GM18508 (cell line): ENCODE data around the gene APOL2.
"Not testable (repeated sequence)": the region's sequence is repeated elsewhere in the genome, so short reads cannot be mapped to it uniquely, and the experiment has no call there.

Experiments
- ATAC-seq: cut with Tn5 transposase; IDR thresholded peaks from one replicate; pipeline ENCODE4 v1.9.1; 2021; ENCODE audit warnings: moderate number of reproducible peaks; ENCODE audit not compliant: insufficient read depth, unreplicated experiment

The APOL2 gene

DNA sequence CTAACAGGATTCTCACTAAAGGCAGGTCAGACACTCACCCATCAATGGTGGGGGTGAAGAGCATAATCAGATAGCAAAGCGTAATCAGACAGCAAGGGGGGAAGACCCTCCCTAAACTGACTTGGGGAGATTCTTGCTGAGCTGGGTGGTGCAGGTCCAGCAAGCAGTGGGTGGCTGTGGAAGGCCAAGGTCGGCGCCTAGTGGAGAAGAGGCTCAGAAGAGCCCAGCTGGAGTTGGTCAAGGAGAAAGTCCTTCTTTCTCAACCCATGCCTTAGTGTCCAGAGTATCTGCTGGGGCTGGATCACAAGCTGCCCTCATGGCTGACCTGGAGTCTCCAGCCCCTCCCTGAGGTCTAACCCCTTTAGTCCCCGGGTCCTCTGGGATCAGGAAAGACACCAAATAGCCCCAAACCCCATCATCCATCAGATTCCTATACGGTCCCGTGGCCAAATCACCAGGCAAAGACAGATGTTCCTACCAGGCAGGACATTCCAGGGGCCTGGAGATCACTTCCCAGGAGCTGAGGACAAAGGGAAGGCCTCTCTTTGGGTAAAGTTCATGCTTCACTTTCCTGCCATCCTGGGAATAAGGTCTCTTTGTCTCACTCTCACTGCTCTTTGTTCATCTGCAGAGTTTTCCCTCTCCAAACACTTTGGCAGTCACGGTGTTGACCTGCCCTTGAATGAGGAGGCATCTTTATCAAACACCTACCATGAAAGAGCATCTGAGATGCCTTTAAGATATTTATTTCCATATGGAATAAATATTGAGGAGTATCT, 24.7 kb upstream of the APOL2 start:
- not testable (repeated sequence) for ATAC-seq

DNA sequence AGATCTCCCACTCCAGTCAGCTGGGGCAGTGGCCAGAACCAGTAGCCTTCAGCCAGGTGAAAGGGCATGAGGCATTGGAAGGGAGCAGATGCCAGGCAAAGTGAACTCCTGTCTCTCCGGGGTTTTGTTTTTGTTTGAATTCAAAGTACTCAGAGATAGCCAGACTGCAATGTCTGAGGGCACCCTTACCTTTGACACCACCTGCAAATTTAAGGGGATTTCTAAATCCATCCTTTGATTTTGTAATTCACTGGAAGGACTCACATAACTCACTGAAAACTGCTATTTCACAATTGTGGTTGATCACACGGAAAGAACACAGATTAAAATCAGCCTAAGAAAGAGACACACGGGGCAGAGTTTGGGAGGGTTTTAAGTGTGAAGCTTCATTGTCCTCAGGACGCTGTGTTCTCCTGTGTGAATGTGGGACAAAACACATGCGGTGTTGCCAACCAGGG, 23.9 kb upstream of the APOL2 start:
- ATAC-seq = not testable (repeated sequence)

GRCh38 chr22:36262307-36262706, 23.0 kb upstream of the APOL2 start:
- ATAC-seq = not testable (repeated sequence)

DNA sequence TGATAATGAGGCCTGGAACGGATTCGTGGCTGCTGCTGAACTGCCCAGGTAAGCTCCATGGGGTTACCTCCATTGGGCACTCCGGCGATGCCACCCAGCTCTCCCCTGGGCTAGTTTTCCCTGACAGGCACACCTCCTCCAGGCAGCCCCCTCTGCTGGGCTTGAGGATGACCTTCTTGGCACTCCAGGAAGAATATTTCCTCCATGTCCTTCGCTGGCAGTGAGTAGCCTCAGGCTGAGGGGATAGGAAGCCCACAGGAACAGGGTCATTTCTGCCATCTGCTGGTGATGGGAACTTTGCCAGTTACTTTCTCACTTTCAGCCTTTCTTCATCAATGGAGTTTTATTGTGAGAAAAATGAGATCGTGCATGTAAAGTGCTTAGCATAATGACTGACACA, 22.3 kb upstream of the APOL2 start:
- not testable (repeated sequence) for ATAC-seq

DNA sequence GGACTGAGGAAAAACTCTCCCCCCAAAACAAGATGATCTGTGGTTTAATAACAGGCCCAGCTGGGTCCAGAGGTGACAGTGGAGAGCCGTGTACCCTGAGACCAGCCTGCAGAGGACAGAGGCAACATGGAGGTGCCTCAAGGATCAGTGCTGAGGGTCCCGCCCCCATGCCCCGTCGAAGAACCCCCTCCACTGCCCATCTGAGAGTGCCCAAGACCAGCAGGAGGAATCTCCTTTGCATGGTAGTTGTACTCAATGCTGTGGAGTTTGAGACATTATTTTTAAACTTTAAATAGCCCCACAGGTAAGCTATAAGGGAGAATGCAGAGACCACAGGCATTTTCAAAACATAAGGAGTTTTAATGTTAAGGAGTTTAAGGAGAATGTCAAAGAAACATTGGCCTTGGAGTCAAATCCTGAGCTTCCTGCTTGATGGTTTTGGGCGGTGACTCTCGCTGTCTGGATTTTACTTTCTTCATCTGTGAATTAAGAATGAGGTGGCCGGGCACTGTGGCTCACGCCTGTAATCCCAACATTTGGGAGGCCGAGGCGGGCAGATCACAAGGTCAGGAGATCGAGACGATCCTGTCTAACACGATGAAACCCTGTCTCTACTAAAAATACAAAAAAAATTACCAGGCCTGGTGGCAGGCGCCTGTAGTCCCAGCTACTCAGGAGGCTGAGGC, 20.4 kb upstream of the APOL2 start:
- ATAC-seq = no peak

DNA sequence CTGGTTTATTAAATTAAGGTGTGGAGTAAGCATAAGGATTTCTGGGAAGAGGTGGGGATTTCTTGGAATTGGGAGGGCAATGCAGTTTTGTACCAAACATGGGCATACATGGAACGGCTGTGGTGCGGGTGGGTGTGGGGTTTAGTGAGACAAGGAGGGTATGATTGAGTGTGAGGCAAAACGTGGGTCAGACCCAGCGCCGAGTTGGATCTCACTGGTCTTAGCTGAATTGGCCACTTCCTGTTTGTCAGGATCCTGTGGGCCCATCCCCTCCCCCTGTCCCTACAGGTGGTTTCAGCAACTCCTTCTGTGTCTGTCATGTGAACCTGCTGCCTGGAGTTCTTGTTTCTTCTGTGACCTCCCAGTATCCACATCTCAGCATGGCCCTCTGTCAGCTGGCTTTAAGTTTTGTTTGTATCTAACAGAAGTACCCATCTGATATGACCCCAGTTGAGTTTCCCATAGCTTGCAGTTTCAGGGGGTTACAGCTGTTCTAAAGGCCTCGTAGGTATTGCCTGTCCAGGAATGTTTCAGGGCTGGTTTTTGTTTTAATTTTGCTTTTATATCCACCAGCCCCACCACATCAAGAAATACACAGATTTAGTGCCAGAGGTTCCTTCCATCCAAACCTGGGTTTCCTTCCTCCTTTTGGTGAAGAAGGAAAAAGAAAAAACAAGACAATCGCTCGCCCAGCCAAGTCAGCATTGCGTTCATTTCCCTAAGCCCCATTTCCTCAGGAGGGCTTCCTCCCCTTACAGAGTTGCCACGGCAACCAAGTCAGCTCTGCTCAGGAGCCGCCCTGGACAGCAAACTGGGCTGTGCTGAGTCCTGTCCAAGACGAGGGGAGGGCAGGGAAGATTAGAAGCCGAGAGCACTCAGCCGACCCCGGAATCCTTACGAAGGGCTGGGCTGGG, 19.6 kb upstream of the APOL2 start:
- no peak for ATAC-seq

DNA sequence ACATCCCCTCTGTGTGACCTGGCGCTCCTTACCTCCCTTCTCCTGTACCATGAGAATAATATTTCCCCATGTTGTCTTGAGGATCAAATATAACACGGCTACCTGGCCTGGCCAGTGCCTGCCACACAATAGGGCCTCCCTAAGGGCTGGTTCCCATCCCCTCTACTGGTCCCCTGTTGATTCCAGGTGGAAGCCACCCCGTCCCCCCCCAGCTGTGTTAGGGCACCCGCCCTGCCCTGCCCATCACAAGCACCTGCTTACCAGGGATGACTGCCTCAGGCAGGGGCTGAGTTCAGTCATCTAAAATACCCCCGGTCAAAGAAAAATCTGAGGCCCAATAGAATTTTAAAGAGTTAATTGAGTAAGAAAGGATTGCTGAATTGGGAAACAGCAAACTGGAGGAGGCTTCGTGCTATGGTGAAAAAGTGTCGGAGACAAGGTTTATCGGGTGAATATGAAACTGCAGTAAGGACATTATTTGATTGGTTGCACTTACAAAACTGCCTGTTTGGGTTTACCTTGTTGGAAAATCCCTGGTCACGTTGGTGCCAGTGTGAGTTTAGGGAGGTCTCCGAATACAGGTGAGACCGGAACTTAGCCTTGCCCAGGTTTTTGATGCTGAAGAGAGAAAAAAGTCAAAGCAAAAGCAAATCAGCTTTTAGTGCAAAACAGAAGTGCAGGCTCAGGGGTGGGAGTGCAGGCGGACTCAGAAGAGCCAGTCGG, 18.8 kb upstream of the APOL2 start:
- ATAC-seq = no peak

GRCh38 chr22:36257308-36257707, 18.0 kb upstream of the APOL2 start:
- no peak for ATAC-seq

- ATAC-seq = no peak
Measured at GRCh38 chr22:36256478-36256877, 17.2 kb upstream of the APOL2 start.

- not testable (repeated sequence) for ATAC-seq
Measured at GRCh38 chr22:36255572-36255971, 16.2 kb upstream of the APOL2 start.

GRCh38 chr22:36253523-36254490, 14.5 kb upstream of the APOL2 start:
- no peak for ATAC-seq

GRCh38 chr22:36252754-36253522, 13.6 kb upstream of the APOL2 start, which contains the start of gene APOL1:
APOL1 (plus strand) TSS chr22:36253133; CDS start chr22:36254956, 1,823 bp downstream.
- no peak for ATAC-seq

GRCh38 chr22:36251979-36252608, 12.8 kb upstream of the APOL2 start:
- not testable (repeated sequence) for ATAC-seq

DNA sequence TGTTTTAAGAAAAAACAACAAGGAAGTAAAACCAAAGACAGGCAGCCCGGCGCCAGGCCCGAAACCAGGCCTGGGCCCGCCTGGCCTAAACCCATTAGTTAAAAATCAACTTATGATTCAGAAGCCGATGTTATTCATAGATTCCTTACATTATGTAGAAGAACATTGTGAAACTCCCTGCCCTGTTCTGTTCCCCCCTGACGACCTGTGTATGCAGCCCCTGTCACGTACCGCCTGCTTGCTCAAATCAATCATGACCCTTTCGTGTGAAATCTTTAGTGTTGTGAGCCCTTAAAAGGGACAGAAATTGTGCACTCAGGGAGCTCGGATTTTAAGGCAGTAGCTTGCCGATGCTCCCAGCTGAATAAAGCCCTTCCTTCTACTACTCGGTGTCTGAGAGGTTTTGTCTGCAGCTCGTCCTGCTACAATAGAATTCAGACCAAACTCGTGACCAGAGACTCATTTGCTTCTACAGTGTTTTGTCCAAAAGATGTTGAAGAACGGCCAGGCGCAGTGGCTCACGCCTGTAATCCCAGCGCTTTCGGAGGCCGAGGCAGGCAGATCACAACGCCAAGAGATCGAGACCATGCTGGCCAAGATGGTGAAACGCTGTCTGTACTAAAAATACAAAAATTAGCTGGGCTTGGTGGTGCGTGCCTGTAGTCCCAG, 11.1 kb upstream of the APOL2 start:
- not testable (repeated sequence) for ATAC-seq

- no peak for ATAC-seq
Measured at GRCh38 chr22:36249160-36249559, 9.8 kb upstream of the APOL2 start.

GRCh38 chr22:36247955-36248354, 8.6 kb upstream of the APOL2 start:
- ATAC-seq = no peak

- ATAC-seq = no peak
Measured at GRCh38 chr22:36246718-36247117, 7.4 kb upstream of the APOL2 start.
